Sigmoid colon (tissue), 4 donors: Measurements from ENCODE around the gene LPP.

Experiments used
- CTCF ChIP-seq, 4 experiments: fragments of 450-650 bp in 3 of 4; fragments of 200-600 bp in 1 of 4; IDR thresholded peaks; one replicate each; pipeline ENCODE4 v1.5.1; 2016 to 2019; ENCODE audit warnings: antibody characterized with exemption in 4 of 4, mild to moderate bottlenecking in 3 of 4, moderate library complexity in 2 of 4
- EP300 ChIP-seq, 4 donors: sonication (generic); formaldehyde crosslinking; IDR thresholded peaks; one replicate each; pipeline ENCODE4 v1.6.1; 2017; ENCODE audit warnings: antibody characterized with exemption in 4 of 4
- POLR2A ChIP-seq, 2 donors: fragments of 450-650 bp; IDR thresholded peaks; one replicate each; pipeline ENCODE4 v1.6.1; 2016; ENCODE audit warnings: antibody characterized with exemption in 2 of 2, mild to moderate bottlenecking in 2 of 2, moderate library complexity in 2 of 2
- POLR2AphosphoS5 ChIP-seq, 4 donors: sonication (generic); formaldehyde crosslinking; IDR thresholded peaks; one replicate each; pipeline ENCODE4 v1.6.1; 2017; ENCODE audit warnings: antibody characterized with exemption in 4 of 4

GRCh38 chr3:188577539-188577938, 423.6 kb downstream of the LPP start:
- TF ChIP-seq CTCF (IDR thresholded peaks at IDR 0.05) = no peak
- no peak for TF ChIP-seq EP300 (IDR thresholded peaks at IDR 0.05)
- no peak for TF ChIP-seq POLR2A (IDR thresholded peaks at IDR 0.05)
- TF ChIP-seq POLR2AphosphoS5 (IDR thresholded peaks at IDR 0.05) = no peak
